ENCODE data around the gene INHA.
A peak's percentile ranks its signal among the peaks of the same experiment; 100 is the strongest.

INHA gene

GRCh38 chr2:219560037-219560892 is 11.8 kb upstream of the INHA start:
- no peak for DNase-seq

GRCh38 chr2:219560893-219561178 is 11.3 kb upstream of the INHA start:
- no peak for DNase-seq

- DNase-seq, result no peak
These were observed 10.7 kb upstream of the INHA start for GRCh38 chr2:219561179-219562048.

GRCh38 chr2:219562049-219563020 is 9.8 kb upstream of the INHA start:
- no peak for DNase-seq

- no peak for DNase-seq
These were observed 8.7 kb upstream of the INHA start for GRCh38 chr2:219563271-219563928.

GRCh38 chr2:219565130-219566080 is 6.7 kb upstream of the INHA start:
- DNase-seq, result no peak

GRCh38 chr2:219566640-219567039 is 5.5 kb upstream of the INHA start:
- DNase-seq, result no peak

GRCh38 chr2:219567131-219567530 is 5.0 kb upstream of the INHA start:
- DNase-seq, result no peak

- no peak for DNase-seq
These were observed 4.2 kb upstream of the INHA start for GRCh38 chr2:219567791-219568361.

GRCh38 chr2:219569041-219569440 is 3.1 kb upstream of the INHA start:
- DNase-seq, result no peak

GRCh38 chr2:219569635-219570034 is 2.5 kb upstream of the INHA start:
- DNase-seq, result no peak

- DNase-seq, result no peak
These were observed 1.8 kb upstream of the INHA start for GRCh38 chr2:219570194-219570923.

GRCh38 chr2:219570924-219571310 is 1.2 kb upstream of the INHA start:
- DNase-seq, result no peak

- DNase-seq, result peak; percentile 40
These were observed 536 bp upstream of the INHA start, which contains the start of gene OBSL1 for GRCh38 chr2:219571311-219572236. Gene OBSL1 (minus strand): TSS chr2:219571539. CDS start chr2:219571232, 307 bp downstream.

- peak; percentile 98 for DNase-seq
These were observed 1.1 kb downstream of the INHA start for GRCh38 chr2:219573166-219573565.

- DNase-seq, result no peak
These were observed 2.6 kb downstream of the INHA start for GRCh38 chr2:219574484-219575311.

GRCh38 chr2:219575566-219576504 is 3.7 kb downstream of the INHA start:
- DNase-seq, result no peak
